GM19240 (cell line): Measurements from ENCODE around the gene CALCOCO1.

Experiments
- DNase-seq: peaks from one replicate; pipeline ENCODE4 v3.0.0; 2011; ENCODE audit warnings: low spot score; ENCODE audit not compliant: insufficient read length

CALCOCO1 gene

GRCh38 chr12:53751336-53752191 is 24.3 kb upstream of the CALCOCO1 start, which contains the start of gene CISTR:
CISTR (minus strand) TSS chr12:53751979.
- DNase-seq, result no peak

DNA sequence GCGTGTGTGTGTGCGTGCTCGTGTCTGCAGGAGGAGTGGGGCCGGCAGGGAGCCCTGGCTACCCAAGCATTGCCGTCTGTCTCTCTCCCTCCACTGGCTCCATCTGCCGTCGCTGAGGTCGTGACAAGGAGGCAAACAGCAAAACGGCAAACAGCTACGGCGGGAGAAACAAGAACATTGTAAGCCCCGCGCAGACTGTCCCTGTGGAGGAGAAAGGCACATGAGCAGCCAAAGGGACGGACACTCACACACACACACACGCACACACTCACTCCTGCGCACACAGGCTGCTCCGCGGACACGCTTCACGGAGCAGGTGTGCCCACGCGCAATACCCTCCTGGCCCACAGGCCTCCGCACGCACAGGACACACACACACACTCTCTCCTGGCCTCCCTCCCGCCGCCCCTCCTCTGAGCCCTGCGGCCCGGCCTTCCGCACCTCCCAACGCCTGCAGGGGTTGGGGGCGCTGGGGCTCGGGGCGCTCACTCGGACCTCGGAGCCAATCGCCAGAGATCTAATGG is 23.6 kb upstream of the CALCOCO1 start:
- no peak for DNase-seq

- no peak for DNase-seq
These were observed 22.9 kb upstream of the CALCOCO1 start for GRCh38 chr12:53749986-53750811.

DNA sequence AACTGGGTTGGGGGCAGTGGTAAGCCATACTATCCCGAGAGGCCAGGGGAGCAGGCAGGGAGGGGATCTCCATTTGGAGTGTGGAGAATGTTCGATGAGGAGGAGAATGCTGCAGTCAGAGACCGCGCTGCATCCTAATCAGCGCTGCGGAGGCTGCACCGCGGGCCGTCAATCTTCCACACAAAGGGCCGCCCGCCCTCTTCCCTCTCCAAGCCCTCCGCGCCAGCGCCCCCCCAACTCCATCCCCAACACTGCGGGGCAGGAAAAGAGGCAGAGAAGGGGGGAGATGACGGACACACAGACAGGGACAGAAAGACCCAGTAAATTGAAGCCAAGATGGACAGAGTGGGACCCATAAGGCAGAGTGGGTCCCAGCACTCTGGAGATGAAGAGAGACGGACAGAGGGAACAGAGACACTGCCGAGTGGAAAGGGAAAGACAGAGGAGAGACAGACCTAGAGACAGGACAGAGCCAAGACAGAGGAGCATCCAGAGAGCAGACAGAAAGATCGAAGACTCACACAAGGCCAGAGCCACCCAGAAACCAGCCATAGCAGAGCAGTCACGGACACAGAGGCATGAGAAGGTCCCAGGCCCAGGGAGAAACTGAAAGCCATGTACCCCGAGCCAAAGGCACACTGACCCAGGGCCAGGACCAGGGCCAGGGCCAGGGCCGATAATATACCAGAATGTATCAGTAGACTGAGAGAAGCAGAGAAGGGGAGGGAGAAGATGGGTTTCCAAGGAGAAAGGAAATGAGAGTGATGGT is 21.0 kb upstream of the CALCOCO1 start:
- DNase-seq, result no peak

GRCh38 chr12:53747095-53747494 is 19.8 kb upstream of the CALCOCO1 start:
- no peak for DNase-seq

- peak; percentile 81 for DNase-seq
These were observed 19.4 kb upstream of the CALCOCO1 start for GRCh38 chr12:53746592-53747092.

DNA sequence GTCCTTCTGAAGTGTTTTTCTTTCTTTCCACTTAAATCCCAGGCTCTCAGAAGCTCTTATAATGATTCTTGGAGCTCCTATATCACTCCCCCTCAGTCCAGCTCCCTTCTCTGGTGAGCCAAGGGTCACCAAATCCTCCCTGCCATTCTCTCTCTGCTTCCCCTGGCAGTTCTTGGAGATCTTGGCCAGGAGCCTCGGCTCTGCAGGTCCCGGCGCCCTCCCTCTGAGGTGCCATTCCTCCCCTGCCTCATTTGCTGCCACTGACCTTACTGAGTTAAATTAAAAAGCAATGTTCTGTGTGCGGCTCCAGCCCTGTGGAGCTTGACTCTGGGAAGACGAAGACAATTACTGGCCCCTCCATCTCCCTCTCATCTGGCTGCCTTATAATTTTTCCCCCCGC is 17.5 kb upstream of the CALCOCO1 start:
- no peak for DNase-seq

DNA sequence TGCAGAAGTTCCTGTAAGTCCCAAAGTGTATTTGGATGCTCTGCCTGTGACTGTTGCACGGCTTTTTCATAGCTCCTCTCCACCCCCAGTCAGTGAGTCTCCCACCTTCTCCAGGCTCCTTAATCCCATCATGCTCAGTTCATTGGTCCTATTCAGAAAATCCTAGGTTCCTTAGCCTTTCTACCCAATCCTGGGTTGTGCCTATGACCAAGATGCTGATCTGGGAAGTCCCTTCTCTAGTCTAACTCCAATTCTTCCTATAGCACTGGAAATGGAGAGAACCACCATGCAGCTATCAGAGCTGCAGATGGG is 16.8 kb upstream of the CALCOCO1 start:
- DNase-seq, result no peak

DNA sequence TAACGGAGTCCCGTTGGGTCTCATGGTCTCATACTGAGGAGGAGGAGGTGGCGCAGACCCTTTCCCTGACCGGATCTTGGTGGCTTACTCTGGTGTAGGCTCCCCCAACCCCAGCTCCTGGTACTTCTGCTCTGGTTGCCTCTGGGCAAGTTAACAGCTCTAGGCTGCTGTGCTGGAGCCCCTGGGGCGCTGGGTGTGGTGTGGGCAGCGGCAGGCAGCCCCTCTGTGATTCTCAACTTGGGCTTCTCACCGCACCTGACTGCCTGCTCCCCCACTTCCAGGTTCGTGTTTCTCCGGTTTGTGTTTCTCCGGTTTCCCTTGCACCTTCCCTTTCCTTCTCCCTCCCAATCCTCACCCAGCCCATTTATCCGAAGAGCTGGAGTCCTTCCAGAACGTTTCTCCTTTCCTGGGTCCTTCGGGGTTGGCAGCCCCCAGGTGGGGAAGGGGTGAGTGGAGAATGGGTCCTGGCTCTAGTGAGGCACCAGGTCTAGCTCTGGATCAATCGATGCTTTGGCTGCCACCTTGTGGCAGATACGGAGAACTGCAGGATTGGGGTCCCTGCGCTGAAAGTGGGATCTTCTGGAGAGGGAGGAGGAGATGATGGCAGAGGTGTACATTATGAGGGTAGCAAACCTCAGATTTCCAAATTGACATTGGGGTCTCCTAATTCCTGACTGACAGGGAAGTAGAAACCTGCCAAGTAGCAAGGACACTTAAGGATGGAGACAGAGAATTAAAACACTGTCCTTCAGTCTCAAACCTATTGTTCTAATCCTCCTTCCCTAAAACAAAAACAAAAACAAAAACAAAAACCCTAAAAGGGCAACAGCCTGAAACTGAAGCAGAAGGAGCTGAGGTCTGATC is 16.2 kb upstream of the CALCOCO1 start:
- DNase-seq, result peak; percentile 67

DNA sequence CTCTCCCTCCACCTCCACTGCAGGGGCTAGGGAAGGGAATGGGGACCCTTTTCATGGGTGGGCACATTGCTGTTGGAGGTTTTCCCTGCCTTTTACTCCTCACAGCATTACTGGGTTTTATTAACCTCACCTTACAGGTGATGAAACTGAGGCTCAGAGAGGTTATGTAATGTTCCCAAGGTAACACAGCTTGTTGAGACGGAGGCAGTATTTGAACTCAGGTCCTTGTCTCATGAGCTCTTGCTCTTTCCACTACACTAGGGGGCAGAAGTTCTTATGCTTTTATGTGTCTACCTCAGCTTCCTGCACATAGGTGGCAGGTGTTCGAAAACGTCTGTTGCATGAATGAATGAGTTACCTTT is 12.9 kb upstream of the CALCOCO1 start:
- no peak for DNase-seq

GRCh38 chr12:53739214-53740129 is 12.2 kb upstream of the CALCOCO1 start:
- no peak for DNase-seq

GRCh38 chr12:53738406-53739213 is 11.4 kb upstream of the CALCOCO1 start:
- no peak for DNase-seq

DNA sequence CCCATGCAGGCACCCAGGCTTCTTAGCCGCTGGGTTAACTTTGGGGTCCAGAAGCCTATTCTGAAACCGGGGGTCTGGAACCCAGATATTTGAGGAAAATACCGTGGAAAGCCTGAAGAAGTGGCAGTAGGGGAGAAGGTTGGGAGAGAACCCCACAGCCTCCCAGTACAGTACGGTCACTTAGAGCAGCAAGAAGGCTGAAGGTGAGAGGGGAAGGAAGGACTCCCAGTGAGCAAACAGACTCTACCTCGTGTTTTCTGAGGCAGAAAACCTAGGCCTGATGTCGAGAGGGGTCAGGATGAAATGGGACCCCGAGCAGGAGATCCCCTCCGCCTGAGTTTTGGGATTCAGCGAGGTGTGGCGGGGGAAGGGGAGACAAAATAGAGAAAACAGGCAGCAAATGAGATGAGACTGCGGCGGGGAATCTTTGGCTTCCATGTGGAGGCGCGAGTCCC is 10.7 kb upstream of the CALCOCO1 start:
- DNase-seq, result no peak

GRCh38 chr12:53737093-53737808 is 10.0 kb upstream of the CALCOCO1 start:
- DNase-seq, result no peak

DNA sequence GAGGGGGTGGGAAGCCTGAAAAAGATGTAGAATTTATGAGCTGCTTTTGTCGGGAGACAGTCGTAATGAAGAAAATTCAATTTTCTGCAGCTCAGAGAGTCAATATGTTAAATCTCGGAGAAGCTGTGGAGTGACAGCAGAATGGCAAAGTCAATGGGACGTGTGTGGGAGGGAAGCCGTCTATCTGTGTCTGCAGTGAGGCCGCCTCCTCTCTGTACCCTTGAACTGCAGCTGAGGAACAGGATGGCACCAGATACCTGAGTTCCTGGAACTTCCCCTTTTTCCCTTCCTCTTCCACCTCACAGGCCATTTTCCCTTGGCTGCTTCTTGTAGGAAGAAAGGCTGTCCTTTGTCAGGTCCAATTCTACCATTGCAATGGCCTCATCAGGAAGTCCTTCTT is 9.3 kb upstream of the CALCOCO1 start:
- DNase-seq, result no peak

GRCh38 chr12:53735556-53735955 is 8.3 kb upstream of the CALCOCO1 start:
- DNase-seq, result no peak

GRCh38 chr12:53734425-53734824 is 7.2 kb upstream of the CALCOCO1 start:
- DNase-seq, result no peak

- no peak for DNase-seq
These were observed 6.6 kb upstream of the CALCOCO1 start for GRCh38 chr12:53733807-53734200.
